SK-N-SH treated with all-trans-retinoic acid at 6 μM for 48 hours (cell line): ENCODE measurements around the gene BMP6.

ENCODE experiments used
- ATAC-seq: fragments of 200-7000 bp; cut with Tn5 transposase; 3 replicates; pipeline ENCODE4 v1.9.1; 2020; ENCODE audit warnings: mild to moderate bottlenecking, moderate library complexity
- ARNTL ChIP-seq: fragments of 450-650 bp; formaldehyde crosslinking; IDR thresholded peaks from 2 replicates; pipeline ENCODE4 v1.5.0; 2020; ENCODE audit warnings: low read depth, mild to moderate bottlenecking, moderate library complexity, borderline replicate concordance
- CREB5 ChIP-seq: fragments of 250-450 bp; sonication (Bioruptor Pico); IDR thresholded peaks from 2 replicates; pipeline ENCODE4 v1.5.1; 2020; ENCODE audit warnings: low read depth, mild to moderate bottlenecking, moderate library complexity
- CSRNP3 ChIP-seq: fragments of 250-450 bp; sonication (Bioruptor Pico); IDR thresholded peaks from 2 replicates; pipeline ENCODE4 v1.5.1; 2021; ENCODE audit warnings: mild to moderate bottlenecking, moderate library complexity
- GLIS3 ChIP-seq: fragments of 250-450 bp; sonication (Bioruptor Pico); IDR thresholded peaks from 2 replicates; pipeline ENCODE4 v1.5.0; 2020; ENCODE audit warnings: mild to moderate bottlenecking, moderate library complexity
- ISL1 ChIP-seq: fragments of 250-450 bp; sonication (Bioruptor Pico); IDR thresholded peaks from 2 replicates; pipeline ENCODE4 v2.1.2; 2022; ENCODE audit warnings: mild to moderate bottlenecking, moderate library complexity
- OSR1 ChIP-seq: fragments of 250-450 bp; sonication (Bioruptor Pico); IDR thresholded peaks from 2 replicates; pipeline ENCODE4 v1.8.0; 2022; ENCODE audit warnings: moderate library complexity, mild to moderate bottlenecking, inconsistent platforms
- PATZ1 ChIP-seq: fragments of 250-450 bp; sonication (Bioruptor Pico); IDR thresholded peaks from 2 replicates; pipeline ENCODE4 v1.8.0; 2020; ENCODE audit warnings: mild to moderate bottlenecking, moderate library complexity, borderline replicate concordance
- POU6F1 ChIP-seq: fragments of 250-450 bp; sonication (Bioruptor Pico); IDR thresholded peaks from 2 replicates; pipeline ENCODE4 v1.8.0; 2021; ENCODE audit warnings: low read depth, mild to moderate bottlenecking, moderate library complexity, borderline replicate concordance
- PPARA ChIP-seq: fragments of 250-450 bp; sonication (Bioruptor Pico); IDR thresholded peaks from 2 replicates; pipeline ENCODE4 v1.5.0; 2020; ENCODE audit warnings: mild to moderate bottlenecking, borderline replicate concordance
- RARB ChIP-seq: fragments of 250-450 bp; sonication (Bioruptor Pico); IDR thresholded peaks from 2 replicates; pipeline ENCODE4 v1.8.0; 2021; ENCODE audit warnings: mild to moderate bottlenecking, moderate library complexity
- SNAI2 ChIP-seq: fragments of 250-450 bp; sonication (Bioruptor Pico); IDR thresholded peaks from 2 replicates; pipeline ENCODE4 v1.5.0; 2020; ENCODE audit warnings: mild to moderate bottlenecking, moderate library complexity
- TCF4 ChIP-seq: fragments of 250-450 bp; sonication (Bioruptor Pico); IDR thresholded peaks from 2 replicates; pipeline ENCODE4 v1.8.0; 2021; ENCODE audit warnings: mild to moderate bottlenecking, moderate library complexity, borderline replicate concordance
- TOX ChIP-seq: fragments of 250-450 bp; sonication (Bioruptor Pico); IDR thresholded peaks from 2 replicates; pipeline ENCODE4 v1.8.0; 2021; ENCODE audit warnings: mild to moderate bottlenecking, moderate library complexity, borderline replicate concordance
- TSHZ2 ChIP-seq: fragments of 250-450 bp; sonication (Bioruptor Pico); IDR thresholded peaks from 2 replicates; pipeline ENCODE4 v1.5.0; 2020; ENCODE audit warnings: mild to moderate bottlenecking, moderate library complexity
- ZC3H10 ChIP-seq: fragments of 250-450 bp; sonication (Bioruptor Pico); IDR thresholded peaks from 2 replicates; pipeline ENCODE4 v1.5.1; 2021; ENCODE audit warnings: mild to moderate bottlenecking, moderate library complexity
- ZFP30 ChIP-seq: fragments of 450-650 bp; formaldehyde crosslinking; IDR thresholded peaks from 2 replicates; pipeline ENCODE4 v1.5.0; 2022; ENCODE audit warnings: mild to moderate bottlenecking, moderate library complexity
- ZNF565 ChIP-seq: fragments of 450-650 bp; formaldehyde crosslinking; conservative IDR thresholded peaks from 2 replicates; pipeline ENCODE4 v1.5.0; 2020; ENCODE audit warnings: low read depth, mild to moderate bottlenecking, moderate library complexity
- ZNF70 ChIP-seq: fragments of 450-650 bp; formaldehyde crosslinking; IDR thresholded peaks from 2 replicates; pipeline ENCODE4 v1.5.0; 2020; ENCODE audit warnings: mild to moderate bottlenecking, moderate library complexity
- ZNF8 ChIP-seq: fragments of 450-650 bp; formaldehyde crosslinking; IDR thresholded peaks from 2 replicates; pipeline ENCODE4 v1.5.0; 2020; ENCODE audit warnings: mild to moderate bottlenecking, moderate library complexity

Gene BMP6

GRCh38 chr6:7798751-7799150 lies 72.9 kb downstream of the BMP6 start:
- TF ChIP-seq CREB5 (CRISPR knock-in tag) = no peak
- no peak for TF ChIP-seq SNAI2 (CRISPR knock-in tag)
- TF ChIP-seq POU6F1 (CRISPR knock-in tag) = no peak
- TF ChIP-seq ZNF8 (CRISPR knock-in tag) = no peak
- no peak for TF ChIP-seq ZNF565 (CRISPR knock-in tag)
- TF ChIP-seq TSHZ2 (CRISPR knock-in tag) = no peak
- no peak for TF ChIP-seq ISL1 (CRISPR knock-in tag)
- TF ChIP-seq, all 23 proteins: peak for 0
- no peak for ATAC-seq

- ATAC-seq = no peak
- TF ChIP-seq TOX (no peak), ISL1 (CRISPR knock-in tag) (no peak), ZFP30 (CRISPR knock-in tag) (no peak), CSRNP3 (no peak), GLIS3 (CRISPR knock-in tag) (no peak), SNAI2 (CRISPR knock-in tag) (no peak), RARB (CRISPR knock-in tag) (no peak), OSR1 (no peak), TCF4 (CRISPR knock-in tag) (no peak)
Measured at GRCh38 chr6:7802662-7803061, 76.8 kb downstream of the BMP6 start.

DNA sequence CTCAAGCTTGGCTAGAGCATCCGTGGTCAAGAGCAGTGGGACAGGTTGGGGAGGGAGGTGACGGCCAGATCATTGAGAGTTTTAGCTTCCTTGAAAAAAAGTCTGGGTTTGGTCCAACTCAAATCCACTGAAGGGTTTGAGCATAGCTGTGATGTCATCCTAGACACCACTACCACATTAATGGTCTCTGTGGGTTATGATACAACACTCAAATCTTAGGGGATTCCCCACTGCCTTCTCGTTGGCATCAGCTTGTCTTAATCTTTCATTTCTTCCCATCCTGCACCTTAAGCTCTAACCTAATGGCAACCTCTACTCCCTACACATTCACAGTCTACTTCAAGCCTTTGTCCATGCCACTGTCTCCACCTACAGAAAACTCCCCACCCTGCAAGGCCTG lies 77.3 kb downstream of the BMP6 start:
- TF ChIP-seq PPARA (CRISPR knock-in tag) = no peak
- TF ChIP-seq PATZ1 = no peak
- no peak for TF ChIP-seq OSR1
- no peak for TF ChIP-seq CREB5 (CRISPR knock-in tag)
- TF ChIP-seq ZNF70 (CRISPR knock-in tag) = no peak
- TF ChIP-seq ARNTL (CRISPR knock-in tag) = no peak
- no peak for TF ChIP-seq POU6F1 (CRISPR knock-in tag)
- no peak for TF ChIP-seq ZC3H10 (CRISPR knock-in tag)
- no peak for TF ChIP-seq CSRNP3
- no peak for TF ChIP-seq TSHZ2 (CRISPR knock-in tag)
- ATAC-seq = no peak
